Lower leg skin (tissue), 3 donors: ENCODE measurements around the gene CCDC117.

Experiments
- POLR2A ChIP-seq, 2 donors: fragments of 450-650 bp; IDR thresholded peaks; one replicate each; pipeline ENCODE4 v1.6.1; 2016 to 2017; ENCODE audit warnings: antibody characterized with exemption in 2 of 2, mild to moderate bottlenecking in 1 of 2, moderate library complexity in 1 of 2
- TF ChIP-seq, protein P1 (sequence below), 3 donors: fragments of 450-650 bp; IDR thresholded peaks; one replicate each; pipeline ENCODE4 v1.5.1; 2016; ENCODE audit warnings: antibody characterized with exemption in 3 of 3, mild to moderate bottlenecking in 3 of 3, moderate library complexity in 2 of 3

GRCh38 chr22:28779833-28780232 lies 7.3 kb downstream of the CCDC117 start:
- no peak for TF ChIP-seq POLR2A (IDR thresholded peaks at IDR 0.05)
- TF ChIP-seq, protein P1, sequence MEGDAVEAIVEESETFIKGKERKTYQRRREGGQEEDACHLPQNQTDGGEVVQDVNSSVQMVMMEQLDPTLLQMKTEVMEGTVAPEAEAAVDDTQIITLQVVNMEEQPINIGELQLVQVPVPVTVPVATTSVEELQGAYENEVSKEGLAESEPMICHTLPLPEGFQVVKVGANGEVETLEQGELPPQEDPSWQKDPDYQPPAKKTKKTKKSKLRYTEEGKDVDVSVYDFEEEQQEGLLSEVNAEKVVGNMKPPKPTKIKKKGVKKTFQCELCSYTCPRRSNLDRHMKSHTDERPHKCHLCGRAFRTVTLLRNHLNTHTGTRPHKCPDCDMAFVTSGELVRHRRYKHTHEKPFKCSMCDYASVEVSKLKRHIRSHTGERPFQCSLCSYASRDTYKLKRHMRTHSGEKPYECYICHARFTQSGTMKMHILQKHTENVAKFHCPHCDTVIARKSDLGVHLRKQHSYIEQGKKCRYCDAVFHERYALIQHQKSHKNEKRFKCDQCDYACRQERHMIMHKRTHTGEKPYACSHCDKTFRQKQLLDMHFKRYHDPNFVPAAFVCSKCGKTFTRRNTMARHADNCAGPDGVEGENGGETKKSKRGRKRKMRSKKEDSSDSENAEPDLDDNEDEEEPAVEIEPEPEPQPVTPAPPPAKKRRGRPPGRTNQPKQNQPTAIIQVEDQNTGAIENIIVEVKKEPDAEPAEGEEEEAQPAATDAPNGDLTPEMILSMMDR (IDR thresholded peaks at IDR 0.05) = no peak
